Measurements from ENCODE around the gene SARNP.
A peak's percentile ranks its signal among the peaks of the same experiment; 100 is the strongest.
"Not testable (repeated sequence)": the region's sequence is repeated elsewhere in the genome, so short reads cannot be mapped to it uniquely, and the experiment has no call there.

Gene SARNP

DNA sequence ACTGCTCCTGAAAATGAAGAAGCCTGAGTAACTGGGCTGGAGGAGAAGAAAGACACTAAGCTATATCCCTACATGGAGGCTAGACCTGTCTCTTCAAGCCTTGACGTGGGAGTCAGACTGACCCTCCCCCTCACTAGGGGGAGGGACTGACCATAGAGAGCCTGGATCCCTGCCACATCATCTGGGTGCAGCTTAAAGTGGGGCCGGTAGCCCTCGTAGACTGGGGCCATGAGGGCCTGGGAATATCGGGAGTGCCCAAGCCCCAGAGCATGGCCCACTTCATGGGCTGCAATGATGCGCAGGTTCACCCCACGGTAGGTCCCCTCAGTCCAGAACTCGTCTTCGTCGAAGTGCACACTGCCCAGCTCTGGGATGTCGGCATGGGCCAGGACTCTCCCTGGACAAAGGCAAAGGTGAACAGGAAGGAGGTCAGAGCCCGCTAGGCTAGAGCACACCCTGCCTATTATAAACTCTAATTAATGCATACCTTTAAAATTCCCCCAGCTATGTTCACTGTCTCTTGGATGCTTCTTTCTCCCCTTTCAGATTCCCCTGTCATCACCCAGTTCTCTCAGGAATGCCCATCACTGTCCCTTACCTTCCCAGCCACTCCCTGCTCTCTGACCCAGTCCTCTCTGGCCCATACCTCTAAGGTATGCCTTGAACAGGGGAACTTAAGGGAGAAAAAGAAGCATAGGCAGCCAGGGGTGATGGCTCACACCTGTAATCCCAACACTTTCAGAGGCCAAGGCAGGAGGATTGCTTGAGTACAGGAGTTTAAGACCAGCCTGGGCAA is 22.0 kb upstream of the SARNP start:
- no peak for DNase-seq (ENCODE audit: low read depth in 2 of 2)

DNA sequence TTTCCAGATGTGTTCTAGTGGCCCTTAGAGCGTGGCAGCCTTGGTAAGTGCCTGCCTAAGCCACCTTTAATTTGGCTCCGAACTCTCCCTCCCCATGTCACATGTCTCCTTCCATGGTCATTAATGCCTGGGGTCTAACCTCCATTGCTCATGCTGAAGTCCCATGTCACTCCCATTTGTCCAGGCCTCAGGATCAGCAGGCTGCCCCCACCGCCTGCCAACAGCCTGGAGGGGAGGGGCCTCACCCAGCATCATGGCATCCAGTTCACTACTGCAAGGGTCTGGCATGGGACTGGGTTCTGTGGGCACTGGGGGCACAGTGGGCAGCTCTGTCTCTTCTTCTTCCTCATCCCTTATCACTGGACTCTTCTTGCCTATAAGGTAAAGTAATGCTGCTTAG is 20.8 kb upstream of the SARNP start:
- DNase-seq (ENCODE audit: low read depth in 2 of 2), result no peak

DNA sequence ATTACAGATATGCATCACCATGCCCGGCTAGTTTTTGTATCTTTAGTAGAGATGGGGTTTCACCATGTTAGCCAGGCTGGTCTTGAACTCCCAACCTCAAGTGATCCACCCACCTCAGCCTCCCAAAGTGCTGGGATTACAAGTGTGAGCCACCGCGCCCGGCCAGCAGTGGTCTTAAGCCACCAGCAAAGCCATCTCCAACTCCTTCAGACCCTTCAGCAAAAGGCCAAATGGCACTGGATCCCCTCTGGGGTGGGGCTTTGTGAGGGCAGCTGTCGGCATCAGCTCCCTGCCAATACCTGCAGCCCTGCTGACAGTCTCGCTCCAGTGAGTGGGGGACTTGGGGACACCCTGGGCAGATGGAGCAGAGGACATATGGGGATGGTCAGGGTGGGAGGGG is 16.9 kb upstream of the SARNP start:
- not testable (repeated sequence) for DNase-seq (ENCODE audit: low read depth in 2 of 2)

DNA sequence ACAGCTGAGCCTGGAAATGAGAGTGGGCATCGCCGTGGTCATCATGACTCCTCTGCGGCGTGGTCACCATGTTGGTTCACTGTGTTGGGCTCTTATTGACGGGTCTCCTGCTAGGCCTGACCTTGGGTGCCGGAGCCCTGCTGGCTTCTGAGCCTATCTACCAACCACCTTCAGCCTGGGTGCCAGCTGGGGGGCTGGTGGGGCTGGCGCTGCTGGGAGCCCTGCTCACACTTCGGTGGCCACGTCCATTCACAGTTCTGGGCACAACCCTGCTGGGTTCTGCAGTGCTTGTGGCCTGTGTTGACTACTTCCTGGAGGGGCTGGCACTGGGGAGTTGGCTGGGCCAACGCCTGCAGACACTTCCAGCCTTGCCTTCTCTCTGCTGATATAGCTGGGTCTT is 15.5 kb upstream of the SARNP start:
- no peak for DNase-seq (ENCODE audit: low read depth in 2 of 2)

DNA sequence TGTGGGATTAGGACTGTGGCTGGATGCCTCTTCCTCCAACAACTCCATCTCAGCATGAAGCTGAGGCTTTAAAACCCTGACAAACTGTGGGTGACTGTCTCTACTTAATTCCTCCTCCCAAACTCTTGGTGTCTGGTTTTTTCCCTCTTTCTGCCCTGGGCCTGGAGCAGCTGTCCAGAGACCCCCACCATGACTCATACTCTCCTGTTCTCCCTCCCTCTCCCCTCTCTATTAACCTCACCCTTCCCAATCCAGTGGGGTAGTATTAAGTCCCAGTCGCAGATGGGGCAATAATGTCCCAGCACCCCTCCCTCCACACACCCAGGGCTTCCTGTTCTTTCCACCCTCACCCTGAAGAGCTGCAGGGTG is 13.9 kb upstream of the SARNP start:
- DNase-seq (ENCODE audit: low read depth in 2 of 2), result no peak

DNA sequence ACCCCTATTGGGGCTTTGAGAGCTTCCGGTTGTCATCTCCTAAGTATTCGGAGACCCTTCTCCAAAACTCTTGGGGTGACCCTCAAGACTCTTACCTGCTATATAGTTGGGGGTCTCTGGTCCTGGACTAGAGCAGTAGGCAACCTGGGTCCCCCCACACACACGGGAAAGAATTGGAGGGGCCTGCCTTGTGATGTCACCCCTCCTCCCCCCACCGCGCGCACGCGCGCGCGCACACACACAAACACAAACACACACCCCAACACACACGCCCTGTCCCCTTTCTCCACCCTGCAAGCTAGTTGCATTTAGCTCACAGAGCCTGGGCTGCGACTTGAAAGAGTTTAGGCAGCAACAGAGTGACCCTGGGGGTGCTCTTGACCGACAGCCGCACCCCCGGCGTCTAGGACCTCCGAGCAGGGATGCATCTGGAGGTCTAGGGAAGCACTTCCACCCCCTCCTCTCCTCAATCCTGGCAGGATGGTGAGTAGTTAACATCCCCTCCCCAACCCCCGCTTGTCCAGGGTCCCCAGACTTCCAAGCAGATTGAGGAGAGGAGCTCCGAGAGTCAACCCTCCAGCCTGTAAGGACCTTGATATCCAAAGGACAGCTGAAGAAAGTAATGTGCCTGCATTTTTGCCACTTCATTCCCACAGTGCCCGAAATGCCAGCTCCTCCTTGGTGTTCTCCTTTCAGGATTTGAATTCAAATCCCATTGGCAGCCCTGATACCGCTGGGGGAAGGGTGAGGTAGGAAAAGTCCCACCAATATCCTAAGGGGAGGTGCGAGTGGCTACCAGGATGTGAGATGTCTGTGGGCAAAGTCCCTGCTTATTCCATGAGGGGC is 13.3 kb upstream of the SARNP start:
- peak in 1 of 2 donors; percentile 19 for DNase-seq (ENCODE audit: low read depth in 2 of 2)

DNA sequence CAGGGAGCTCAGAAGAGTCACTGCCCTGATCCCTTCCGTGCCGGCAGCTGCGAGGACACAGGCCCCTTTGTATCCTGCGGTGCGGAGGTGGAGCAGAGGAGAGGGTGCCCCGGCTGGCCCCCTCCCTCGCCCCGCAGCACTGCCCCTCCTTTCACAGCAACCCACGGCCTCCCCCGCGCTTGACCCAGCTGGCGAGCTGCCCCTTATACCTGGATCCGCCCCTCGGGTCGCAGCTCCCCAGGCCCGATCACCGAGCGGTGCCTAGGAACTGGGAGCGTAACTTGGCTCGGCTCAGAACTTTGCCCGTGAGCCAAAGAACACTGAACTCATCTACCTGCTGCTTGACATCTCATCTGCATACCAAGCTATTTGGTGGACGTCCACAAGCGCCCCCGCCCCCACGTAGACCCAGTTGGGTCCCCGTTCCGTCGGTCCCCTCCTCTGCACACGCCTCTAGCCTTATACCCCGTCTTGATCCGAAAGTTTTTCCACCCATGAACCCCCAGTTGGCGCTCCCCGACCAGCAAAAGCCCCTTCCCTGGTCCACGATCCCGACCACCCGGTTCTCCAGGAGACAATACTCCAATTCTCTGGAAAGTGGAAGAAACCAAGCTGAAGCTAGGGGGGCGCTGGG is 12.6 kb upstream of the SARNP start:
- DNase-seq (ENCODE audit: low read depth in 2 of 2), result no peak

DNA sequence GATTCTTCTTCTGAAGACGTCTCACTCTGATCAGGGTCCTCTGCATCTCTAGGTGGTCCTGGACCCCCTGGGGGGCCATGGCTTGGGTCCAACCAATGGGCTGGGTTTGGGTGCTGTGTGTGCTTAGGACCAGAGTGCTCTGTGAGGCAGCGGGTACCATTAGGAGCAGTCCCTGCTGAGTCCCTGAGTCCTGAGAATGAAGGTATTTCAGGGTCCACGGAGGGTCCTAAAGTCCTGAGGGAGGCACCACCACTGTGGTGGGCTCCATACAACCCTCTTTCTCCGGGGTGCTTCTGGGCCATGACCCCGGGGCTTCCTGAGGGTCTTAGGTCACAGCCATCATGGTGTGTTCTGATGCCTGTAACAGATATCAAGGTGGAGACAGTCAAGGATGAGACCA is 10.8 kb upstream of the SARNP start:
- DNase-seq (ENCODE audit: low read depth in 2 of 2), result no peak

DNA sequence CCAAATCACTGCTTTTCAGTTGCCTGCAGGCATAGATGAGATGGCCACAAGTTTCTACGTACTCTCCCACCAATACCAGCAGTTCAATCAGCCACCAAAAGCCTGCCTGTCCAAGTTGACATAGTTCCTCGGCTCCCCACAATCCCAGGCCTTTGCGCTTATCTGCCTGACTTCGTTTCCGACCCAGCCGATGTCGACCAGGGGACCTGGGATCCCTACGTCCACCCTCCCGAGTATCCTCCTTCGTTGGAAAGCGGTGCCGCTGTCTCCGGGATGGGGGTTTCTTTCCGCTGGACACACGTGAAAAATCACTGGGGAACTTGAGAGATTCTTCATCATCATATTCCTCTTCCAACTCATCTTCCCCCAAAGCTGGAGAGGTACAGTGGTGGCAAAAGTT is 10.3 kb upstream of the SARNP start:
- DNase-seq (ENCODE audit: low read depth in 2 of 2), result no peak

DNA sequence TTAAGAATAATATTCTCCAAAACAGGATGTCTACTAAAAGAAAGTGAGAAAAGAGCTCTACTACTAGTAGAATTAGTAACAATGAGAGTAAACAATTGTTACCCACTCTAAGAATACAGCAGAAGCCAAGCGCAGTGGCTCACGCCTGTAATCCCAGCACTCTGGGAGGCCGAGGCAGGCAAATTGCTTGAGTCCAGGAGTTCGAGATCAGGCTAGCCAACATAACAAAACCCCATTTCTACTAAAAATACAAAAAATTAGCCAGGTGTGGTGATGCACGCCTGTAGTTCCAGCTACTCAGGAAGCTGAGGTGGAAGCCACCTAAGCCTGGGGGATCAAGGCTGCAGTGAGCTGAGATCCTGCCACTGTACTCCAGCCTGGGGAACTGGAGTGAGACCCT is 7.2 kb upstream of the SARNP start:
- no peak for DNase-seq (ENCODE audit: low read depth in 2 of 2)

DNA sequence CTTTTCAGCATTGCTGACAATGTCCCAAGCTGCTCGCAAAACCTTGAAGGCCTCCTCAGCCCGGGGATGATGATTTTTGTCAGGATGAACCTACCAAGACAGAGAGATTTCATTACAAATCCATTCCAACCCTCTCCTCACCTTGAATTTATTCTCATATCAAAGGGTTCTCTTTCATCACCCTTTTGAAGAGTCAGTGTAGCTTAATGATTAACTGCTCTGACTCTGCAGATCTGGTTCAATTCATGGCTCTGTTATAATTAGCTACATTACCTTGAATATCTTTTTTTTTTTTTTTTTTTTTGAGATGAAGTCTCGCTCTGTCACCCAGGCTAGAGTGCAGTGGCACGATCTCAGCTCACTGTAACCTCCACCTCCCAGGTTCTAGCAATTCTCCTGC is 5.9 kb upstream of the SARNP start:
- DNase-seq (ENCODE audit: low read depth in 2 of 2), result no peak

DNA sequence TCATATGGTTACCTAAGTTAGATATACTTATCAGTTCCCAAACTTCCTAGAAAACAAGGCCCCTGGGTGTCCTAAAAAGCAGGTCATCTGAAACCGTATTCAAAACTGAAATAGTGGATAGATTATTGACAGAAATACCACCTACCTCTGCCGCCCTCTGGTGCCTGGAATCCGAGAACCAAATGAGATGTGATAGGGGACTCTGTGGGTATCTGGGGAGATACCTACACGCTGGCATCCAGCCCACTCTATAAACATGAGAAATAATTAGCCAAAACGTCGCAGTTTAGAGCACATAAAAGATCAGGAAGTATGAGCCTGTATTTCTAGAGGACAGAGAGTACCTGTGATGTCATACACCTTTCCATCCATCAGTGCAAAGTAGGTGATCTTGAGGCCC is 4.7 kb upstream of the SARNP start:
- DNase-seq (ENCODE audit: low read depth in 2 of 2), result no peak

DNA sequence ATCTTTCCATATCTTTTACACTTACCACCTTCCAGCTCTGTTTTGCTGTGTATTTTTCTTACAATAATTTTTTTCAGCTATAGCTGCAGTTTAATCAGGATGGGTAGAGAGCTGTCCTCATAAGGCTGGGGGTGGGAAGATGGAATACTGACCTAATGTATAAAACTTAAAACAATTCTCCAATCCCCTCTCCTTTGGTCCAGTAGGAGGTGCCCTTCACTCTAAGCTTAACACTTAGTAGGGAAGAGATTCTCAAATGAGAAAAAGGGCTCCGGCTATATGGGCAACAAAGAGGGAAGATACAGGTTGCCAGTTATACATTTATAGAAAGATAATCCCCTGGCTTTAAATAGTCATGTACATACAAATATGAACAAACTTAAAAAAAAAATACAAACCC is 3.2 kb upstream of the SARNP start:
- DNase-seq (ENCODE audit: low read depth in 2 of 2), result no peak

DNA sequence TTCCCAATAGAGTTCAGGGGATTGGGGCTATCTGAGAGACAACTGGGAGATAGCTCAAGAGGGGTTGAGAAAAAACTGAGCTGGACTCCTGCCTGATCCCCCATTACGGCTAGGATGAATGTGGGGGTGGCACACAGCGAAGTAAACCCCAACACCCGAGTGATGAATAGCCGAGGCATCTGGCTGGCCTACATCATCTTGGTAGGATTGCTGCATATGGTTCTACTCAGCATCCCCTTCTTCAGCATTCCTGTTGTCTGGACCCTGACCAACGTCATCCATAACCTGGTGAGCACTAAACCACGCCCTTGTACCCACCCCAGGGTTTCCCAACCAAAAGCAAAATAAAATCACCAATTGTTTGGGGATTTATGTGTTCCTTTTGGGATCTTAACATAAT is 1.4 kb upstream of the SARNP start:
- no peak for DNase-seq (ENCODE audit: low read depth in 2 of 2)

DNA sequence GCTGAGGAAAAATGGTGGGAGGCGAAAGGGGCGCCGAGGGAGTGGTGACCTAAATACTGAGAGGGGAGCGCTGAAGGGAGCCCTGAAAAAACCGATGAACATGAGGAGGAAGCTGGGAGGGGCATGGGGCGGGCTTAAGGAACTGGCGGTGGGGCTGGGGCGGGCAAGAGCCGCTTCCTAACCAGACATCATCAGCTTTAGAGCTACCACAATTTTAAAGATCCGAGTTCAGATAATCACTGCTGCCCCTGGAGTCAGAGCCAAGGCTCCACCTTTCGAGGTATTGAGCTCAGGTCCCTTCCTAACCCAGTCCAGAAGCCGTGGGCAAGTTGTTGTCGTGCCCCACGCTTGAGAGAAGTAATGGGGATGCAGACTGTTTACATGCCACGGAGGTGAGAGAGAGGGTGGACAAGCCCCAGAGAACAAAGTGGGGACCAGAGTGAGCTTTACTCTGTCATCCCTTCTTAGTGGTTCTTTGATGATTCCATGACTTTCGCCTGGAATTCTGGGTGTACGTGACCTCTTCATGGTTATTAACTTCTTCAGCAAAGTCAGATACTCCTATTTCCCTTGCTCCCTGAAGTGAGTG is 710 bp upstream of the SARNP start:
- DNase-seq (ENCODE audit: low read depth in 2 of 2), result no peak

DNA sequence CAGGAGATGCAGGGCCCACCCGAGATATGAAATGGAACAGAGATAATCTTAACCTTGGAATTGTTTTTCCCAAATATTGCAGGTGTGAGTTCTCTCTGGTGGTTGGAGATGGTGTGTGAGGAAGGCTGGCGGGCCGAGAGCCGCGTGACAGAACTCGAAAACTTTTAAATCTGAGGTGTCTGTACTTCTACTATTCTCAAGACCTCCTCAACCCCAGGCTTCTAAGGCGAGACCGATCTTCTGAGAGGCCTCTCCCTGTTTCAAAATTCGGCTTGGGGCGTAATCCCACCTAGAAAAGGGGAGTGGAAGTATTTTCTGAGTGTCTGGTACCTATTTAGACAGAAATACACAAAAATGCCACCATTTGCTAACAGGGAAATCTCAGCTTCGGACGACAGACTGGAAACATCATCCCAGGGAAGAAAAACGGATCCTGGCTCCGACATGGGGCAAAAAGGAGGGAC is 611 bp downstream of the SARNP start:
- no peak for DNase-seq (ENCODE audit: low read depth in 2 of 2)

DNA sequence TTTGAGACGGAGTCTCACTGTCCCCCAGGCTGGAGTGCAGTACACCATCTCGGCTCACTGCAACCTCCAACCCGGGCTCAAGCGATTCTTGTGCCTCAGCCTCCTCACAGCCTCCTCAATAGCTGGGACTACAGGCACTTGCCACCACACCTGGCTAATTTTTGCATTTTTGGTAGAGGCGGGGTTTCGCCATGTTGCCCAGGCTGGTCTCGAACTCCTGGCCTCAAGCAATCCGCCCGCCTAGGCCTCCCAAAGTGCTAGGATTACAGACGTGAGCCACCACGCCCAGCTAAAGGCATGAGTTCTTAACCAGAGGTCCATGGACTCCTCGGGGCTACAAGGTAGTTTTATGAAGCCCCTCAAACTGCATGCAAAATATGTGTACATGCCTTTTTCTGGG is 2.1 kb downstream of the SARNP start:
- no peak for DNase-seq (ENCODE audit: low read depth in 2 of 2)

DNA sequence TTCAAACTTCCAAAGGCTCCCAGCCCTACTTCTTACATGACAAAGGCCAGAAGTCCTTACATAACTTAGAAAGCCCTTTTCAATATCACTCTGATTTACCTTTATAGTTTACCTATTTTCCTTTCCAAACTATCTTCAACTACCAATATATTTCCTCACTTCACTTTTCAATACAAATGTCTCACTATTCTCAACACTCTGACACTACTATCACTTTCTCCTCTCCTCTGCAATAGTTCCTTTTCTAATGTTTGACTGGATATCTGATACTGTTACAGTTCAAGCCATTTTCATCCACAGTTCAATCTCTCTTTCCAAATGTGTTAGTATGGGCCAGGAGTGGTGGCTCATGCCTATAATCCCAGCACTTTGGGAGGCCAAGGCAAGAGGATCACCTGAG is 3.3 kb downstream of the SARNP start:
- no peak for DNase-seq (ENCODE audit: low read depth in 2 of 2)

DNA sequence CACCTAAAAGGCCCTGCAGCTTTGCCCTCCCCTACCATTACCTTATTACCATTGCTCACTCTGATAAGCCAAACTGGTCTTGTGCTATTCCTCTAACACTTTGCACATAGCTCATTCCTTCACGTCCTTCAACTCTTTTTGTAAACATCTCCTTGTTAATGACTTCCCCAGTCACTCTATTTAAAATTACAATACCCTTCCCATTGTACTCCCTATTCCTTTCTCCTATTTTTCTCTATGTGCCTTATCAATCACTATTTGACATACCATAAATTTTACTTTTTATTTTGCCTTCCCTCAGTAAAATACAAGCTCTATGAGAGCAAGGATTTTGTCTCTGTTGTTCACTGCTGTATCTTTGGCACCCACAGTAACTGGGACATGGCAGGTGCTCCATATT is 5.4 kb downstream of the SARNP start:
- DNase-seq (ENCODE audit: low read depth in 2 of 2), result no peak

DNA sequence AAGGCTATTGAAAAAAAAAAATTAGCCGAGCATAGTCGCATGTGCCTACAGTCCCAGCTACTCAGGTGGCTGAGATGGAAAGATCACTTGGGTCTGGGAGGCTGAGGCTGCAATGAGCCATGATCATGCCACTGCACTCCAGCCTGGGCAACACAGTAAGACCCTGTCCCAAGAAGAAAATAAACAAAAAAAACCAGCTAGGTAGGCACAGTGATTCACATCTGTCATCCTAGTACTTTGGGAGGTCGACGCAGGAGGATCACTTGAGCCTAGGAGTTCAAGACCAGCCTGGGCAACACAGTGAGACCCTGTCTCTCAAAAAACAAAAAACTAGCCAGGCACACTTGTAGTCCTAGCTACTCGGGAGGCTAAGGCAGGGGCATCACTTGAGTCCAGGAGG is 8.2 kb downstream of the SARNP start:
- DNase-seq (ENCODE audit: low read depth in 2 of 2), result no peak

DNA sequence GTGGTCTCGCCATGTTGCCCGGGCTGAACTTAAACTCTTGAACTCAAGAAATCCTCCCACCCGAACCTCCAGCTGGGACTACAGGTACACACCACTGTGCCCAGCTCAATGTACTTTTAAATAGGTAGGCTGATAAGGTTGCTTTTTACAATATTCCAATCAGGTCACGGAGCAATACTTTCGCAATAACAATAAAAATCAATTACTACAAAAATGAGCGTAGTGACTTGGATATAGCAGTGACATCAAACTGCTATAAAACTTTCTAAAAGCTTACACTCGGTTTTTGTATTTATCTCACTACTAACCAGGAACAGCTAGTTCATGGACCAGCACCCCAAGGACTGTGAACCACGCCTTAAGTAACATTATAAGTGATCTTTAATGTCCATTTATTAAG is 10.5 kb downstream of the SARNP start:
- DNase-seq (ENCODE audit: low read depth in 2 of 2), result no peak

DNA sequence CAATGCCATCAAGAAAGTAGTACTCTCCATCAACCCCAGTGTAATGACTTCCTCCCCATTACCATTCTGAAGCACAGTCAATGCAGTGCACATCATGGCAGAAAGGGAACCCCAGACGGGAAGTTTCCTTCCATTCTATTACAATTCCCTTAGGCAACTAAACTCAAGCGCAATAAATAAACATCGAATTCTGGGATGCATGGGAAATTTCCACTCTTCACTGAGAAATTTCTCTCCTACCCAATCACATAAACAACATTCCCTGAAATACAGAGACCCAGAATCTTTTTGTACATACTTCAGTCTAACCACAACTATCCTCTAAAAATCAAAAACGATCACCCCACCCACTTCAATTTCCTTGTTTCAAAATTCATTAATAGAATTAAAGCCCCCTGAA is 20.0 kb downstream of the SARNP start:
- no peak for DNase-seq (ENCODE audit: low read depth in 2 of 2)

All from stimulated activated CD4-positive, alpha-beta T cell treated with anti-CD3 and anti-CD28 coated beads, Interleukin-1b, Interleukin-23, amount 100 ng/mL, for 1 hour (primary cell).